Activated CD8-positive, alpha-beta memory T cell treated with anti-CD3 and anti-CD28 coated beads, Interleukin-2, amount 50 U/mL, for 1 hour (primary cell): ENCODE measurements around the gene MBD3L2B.
A peak's percentile ranks its signal among the peaks of the same experiment; 100 is the strongest.
"Not testable (repeated sequence)": the region's sequence is repeated elsewhere in the genome, so short reads cannot be mapped to it uniquely, and the experiment has no call there.

Experiments
- DNase-seq: peaks from one replicate; pipeline ENCODE4 v3.0.0-alpha.2; 2020; ENCODE audit errors: extremely low read depth

MBD3L2B gene

GRCh38 chr19:7021331-7021730, at the start of gene MBD3L2B:
MBD3L2B (minus strand) TSS chr19:7021431; CDS start chr19:7021397, 34 bp downstream.
- not testable (repeated sequence) for DNase-seq

- no peak for DNase-seq
Observed at GRCh38 chr19:7069904-7070226, 48.6 kb upstream of the MBD3L2B start.

- peak; percentile 93 for DNase-seq
Observed at GRCh38 chr19:7069042-7069903, 48.0 kb upstream of the MBD3L2B start, which contains the start of gene ZNF557. ZNF557 (plus strand) TSS chr19:7069703; CDS start chr19:7075075, 5,372 bp downstream.

GRCh38 chr19:7068599-7068998, 47.4 kb upstream of the MBD3L2B start:
- no peak for DNase-seq

GRCh38 chr19:7067716-7068115, 46.5 kb upstream of the MBD3L2B start:
- no peak for DNase-seq

GRCh38 chr19:7067122-7067521, 45.9 kb upstream of the MBD3L2B start:
- not testable (repeated sequence) for DNase-seq

- DNase-seq = no peak
Observed at GRCh38 chr19:7063764-7064418, 42.7 kb upstream of the MBD3L2B start.

GRCh38 chr19:7063339-7063738, 42.1 kb upstream of the MBD3L2B start:
- DNase-seq = no peak

GRCh38 chr19:7059977-7060376, 38.7 kb upstream of the MBD3L2B start:
- DNase-seq = not testable (repeated sequence)

GRCh38 chr19:7058576-7058975, 37.3 kb upstream of the MBD3L2B start, which contains the start of gene MBD3L3:
MBD3L3 (minus strand) TSS chr19:7058676; CDS start chr19:7058605, 71 bp downstream.
- DNase-seq = not testable (repeated sequence)

- DNase-seq = not testable (repeated sequence)
Observed at GRCh38 chr19:7056371-7056770, 35.1 kb upstream of the MBD3L2B start.

- DNase-seq = not testable (repeated sequence)
Observed at GRCh38 chr19:7055679-7056078, 34.4 kb upstream of the MBD3L2B start.

- not testable (repeated sequence) for DNase-seq
Observed at GRCh38 chr19:7054635-7055368, 33.6 kb upstream of the MBD3L2B start.

- DNase-seq = not testable (repeated sequence)
Observed at GRCh38 chr19:7052896-7053295, 31.7 kb upstream of the MBD3L2B start.

GRCh38 chr19:7051421-7051820, 30.2 kb upstream of the MBD3L2B start:
- not testable (repeated sequence) for DNase-seq

- DNase-seq = not testable (repeated sequence)
Observed at GRCh38 chr19:7049021-7049420, 27.8 kb upstream of the MBD3L2B start, which contains the start of gene MBD3L2. MBD3L2 (plus strand) TSS chr19:7049321; CDS start chr19:7049374, 53 bp downstream.

GRCh38 chr19:7041563-7041962, 20.3 kb upstream of the MBD3L2B start:
- DNase-seq = not testable (repeated sequence)

GRCh38 chr19:7040079-7040478, 18.8 kb upstream of the MBD3L2B start, which contains the start of gene MBD3L4:
MBD3L4 (minus strand) TSS chr19:7040179; CDS start chr19:7040144, 35 bp downstream.
- DNase-seq = not testable (repeated sequence)

GRCh38 chr19:7030278-7030677, 9.0 kb upstream of the MBD3L2B start, which contains the start of gene MBD3L5:
MBD3L5 (plus strand) TSS chr19:7030578; CDS start chr19:7030612, 34 bp downstream.
- DNase-seq = not testable (repeated sequence)

- not testable (repeated sequence) for DNase-seq
Observed at GRCh38 chr19:7028790-7029189, 7.6 kb upstream of the MBD3L2B start.

GRCh38 chr19:7018828-7019227, 2.4 kb downstream of the MBD3L2B start:
- no peak for DNase-seq

- no peak for DNase-seq
Observed at GRCh38 chr19:7013678-7014077, 7.6 kb downstream of the MBD3L2B start.
